NCI-H1105 (cell line): ENCODE measurements around the gene ABHD16B.
"Not testable (repeated sequence)": the region's sequence is repeated elsewhere in the genome, so short reads cannot be mapped to it uniquely, and the experiment has no call there.

Source experiments
- DNase-seq: peaks from one replicate; lab custom pipeline; 2025; lab: John Stamatoyannopoulos, UW

The ABHD16B gene

DNA sequence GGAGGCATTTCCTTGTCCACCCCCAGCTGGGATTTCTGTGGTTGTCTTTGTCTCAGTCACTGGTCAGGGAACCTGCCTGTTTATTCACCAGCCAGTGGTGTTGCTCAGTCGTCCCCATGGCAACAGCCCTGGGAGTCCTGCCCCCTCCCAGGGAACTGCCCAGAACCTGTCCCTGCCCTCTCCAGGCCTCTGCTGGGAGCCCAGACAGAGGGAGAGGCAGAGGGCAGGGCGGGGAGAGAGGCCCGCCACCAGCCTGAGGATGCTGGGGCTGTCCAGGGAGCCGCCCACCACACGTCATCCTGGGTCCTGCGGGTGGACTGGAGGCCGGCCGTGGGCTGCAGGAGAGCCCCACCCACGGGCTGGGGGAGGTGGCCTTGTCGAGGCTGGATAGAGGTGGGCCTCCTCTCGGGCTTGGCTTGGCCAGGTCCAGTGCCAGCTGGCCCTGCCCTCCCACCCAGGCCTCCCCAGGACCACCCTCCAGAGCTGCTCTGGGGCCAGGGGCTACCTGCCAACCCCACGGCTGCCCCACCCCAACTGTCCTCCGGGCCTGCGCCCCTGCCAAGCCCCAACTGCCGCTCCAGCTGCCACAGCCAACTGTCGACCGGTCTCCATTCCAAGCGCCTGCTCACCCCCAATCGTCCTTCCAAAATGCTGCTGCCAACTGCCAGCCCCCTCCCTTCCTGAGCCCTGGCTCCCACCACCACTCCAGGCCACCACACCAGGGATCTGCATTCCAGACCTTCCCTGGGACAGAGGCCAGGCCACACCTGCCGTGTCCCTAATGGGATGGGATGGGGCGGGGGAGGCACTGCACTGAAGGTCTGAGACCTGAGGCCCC, 26.1 kb upstream of the ABHD16B start:
- no peak for DNase-seq

DNA sequence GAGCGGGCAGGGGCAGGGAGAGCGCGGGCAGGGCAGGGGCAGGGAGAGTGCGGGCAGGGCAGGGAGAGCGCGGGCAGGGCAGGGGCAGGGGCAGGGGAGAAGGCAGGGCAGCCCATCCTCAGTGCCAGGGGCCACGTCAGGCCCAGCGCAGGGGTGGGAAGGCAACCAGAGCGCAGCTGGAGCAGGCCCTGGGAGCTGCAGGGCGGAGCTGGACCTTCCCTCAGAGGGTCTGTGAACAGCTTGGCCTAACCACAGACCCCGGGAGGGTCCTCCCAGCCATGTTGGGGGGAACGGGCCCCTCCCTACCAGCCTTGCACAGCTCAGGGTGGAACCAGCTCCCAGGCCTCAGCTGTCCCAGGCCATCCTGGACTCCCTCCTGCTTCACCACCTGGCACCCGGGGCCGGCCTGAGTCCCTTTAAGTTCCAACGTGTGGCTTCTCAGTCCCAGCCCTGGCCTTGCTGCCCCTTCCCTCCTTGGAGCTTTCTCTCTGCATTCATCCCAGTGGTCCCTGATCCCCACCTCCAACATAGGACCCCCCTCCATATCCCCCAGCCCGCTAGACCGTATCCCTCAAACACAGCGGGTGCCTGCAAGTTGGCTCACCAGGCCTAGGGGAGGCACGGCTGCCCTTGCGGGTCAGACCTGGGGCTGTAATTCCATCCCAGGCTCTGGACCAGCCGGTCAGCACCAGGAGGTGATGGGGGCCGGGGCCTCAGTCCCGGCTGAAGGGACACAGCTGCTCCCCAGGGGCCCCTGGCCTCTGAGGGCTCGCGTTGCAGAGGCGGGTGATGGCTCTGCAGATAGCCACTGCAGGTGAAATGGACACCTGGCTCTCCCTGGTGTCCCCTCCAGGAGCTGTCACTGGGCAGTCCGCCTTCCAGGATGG, 24.6 kb upstream of the ABHD16B start:
- DNase-seq, result no peak

DNA sequence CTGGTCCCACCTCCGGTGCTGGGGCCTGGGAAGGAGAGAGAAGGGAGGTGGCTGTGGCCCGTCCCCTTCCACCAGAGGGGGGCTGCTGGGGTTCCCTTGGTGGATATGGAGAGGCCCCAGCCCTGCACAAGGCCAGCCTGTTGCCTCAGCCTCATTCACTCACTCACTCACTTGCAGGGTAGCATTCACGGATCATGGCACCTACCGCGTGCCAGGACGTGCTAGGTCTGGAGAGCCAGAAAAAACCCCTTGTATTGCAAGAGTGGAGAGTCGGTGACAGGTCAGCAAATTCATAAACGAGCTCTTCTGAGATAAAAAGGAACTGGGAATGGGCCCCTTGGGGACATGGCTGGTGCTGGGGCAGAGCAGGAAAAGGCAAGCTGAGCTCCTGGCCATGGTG, 23.8 kb upstream of the ABHD16B start:
- no peak for DNase-seq

DNA sequence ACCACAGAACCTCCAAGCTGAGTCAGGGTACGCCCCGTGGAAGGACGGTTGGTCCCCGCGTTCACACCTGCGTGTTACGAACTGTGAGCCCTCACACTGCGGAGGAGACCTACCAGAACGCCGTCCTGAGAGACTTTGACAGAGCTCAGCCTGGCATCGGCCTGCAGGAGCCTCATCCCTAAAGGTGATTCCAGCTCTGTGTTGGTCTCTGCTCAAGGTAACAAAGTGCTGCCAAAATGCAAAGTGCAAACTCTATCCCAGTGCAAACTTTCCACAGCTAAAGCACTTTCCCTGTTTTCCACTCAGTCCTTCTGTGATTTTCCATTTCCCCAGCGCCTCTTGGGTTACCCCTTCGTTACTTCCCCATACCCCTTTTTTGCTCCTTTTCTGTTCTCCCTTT, 21.7 kb upstream of the ABHD16B start:
- no peak for DNase-seq

DNA sequence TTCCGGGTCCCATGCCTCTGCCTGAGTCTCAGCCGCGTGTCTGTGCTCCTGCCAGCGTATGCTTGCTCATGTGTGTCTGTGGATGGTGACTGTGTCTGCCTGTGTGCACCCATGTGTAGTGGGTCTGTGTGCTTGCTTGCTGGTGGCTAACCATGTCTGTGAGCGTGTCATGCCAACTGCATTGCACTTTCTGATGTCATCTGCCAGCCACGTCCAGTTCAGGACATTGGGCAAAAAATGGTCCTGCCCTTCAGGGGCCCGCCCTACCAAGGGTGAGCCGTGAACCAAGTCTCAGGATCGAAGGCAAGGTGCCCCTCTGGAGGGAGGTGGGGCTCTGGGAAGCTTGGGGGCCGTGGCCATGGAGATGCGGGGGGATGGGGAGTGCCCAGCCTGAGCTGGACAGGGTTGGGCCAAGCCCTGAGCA, 20.9 kb upstream of the ABHD16B start:
- no peak for DNase-seq

DNA sequence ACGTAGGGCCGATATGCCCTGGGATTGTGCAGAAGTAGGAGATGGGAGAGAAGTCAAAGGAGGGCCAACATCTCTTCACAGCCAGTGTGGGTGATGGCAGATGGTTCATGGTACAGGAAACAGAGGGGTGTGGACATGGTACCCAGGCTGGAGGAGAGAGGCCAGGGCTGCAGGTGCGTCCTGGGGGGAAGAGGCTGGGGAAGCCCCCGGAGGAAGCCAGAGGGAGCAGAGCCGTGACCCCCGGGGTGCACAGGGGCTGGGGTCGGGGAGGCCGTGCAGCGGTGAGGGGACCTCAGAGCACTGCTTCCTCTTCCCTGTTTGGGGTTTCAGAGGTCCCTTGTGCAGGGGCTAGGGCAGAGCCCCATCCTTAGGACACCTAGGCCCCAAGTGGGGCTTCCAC, 19.0 kb upstream of the ABHD16B start:
- no peak for DNase-seq

DNA sequence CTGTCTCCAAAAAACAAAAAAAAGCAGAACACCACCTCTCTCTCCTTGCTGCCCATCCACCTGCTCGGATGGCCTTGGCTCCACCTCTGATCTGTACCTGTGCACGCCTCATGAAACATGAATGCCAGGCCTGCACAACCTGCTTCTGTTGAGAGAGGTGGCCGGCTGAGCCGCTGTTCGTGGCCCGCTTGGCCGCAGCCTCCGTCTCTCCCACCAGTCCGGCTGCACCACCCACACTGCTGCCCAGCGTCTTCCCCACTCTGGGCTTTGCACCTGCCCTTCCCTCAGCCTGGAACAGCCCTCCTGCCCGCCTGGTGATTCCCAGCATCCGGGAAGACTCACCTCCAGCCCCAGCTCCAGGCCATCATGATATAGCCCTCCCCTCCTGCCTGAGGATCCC, 18.1 kb upstream of the ABHD16B start:
- DNase-seq, result no peak

DNA sequence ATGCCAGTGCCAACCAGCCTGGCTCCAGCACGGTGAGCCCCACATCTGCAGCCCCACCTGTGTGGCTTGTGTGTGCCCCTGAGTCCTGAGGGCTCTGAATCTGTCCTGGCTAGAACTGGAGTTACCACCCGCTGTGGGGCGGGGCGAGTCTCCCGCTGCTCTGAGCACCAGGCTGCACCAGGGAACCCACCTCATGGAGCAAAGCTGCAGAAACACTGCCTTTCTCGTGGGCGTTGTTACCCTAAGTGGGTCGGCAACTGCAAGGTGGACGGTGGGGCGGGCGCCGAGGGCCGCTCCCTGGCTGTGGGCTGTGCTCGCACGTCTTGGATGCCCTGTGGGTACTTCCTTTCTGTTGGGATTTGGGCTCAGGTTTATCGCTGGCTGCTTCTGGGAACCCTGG, 17.5 kb upstream of the ABHD16B start:
- DNase-seq, result no peak

DNA sequence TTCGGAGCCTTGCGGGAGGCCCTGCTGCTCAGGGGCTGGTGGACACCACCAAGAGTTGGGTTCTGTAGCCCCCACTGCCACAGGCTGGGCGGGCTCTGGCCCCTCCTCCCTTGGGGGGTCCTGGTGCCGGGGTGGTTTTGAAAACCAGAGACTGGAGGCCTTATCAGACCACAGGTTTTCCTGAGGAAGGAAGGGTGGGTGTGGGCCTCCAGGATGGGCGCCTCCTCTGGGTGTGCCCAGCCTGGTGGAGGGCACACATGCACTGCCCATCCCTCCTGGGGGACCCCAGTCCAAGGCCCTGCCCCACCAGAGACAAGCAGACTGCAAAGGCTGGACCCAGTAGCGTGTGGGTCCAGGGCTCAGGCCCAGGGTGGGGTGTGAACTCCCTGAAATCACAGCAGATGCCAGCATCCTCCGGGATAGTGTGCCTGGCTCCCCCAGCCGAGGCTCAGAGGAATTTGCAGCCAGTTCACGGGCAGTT, 16.7 kb upstream of the ABHD16B start:
- DNase-seq, result no peak

DNA sequence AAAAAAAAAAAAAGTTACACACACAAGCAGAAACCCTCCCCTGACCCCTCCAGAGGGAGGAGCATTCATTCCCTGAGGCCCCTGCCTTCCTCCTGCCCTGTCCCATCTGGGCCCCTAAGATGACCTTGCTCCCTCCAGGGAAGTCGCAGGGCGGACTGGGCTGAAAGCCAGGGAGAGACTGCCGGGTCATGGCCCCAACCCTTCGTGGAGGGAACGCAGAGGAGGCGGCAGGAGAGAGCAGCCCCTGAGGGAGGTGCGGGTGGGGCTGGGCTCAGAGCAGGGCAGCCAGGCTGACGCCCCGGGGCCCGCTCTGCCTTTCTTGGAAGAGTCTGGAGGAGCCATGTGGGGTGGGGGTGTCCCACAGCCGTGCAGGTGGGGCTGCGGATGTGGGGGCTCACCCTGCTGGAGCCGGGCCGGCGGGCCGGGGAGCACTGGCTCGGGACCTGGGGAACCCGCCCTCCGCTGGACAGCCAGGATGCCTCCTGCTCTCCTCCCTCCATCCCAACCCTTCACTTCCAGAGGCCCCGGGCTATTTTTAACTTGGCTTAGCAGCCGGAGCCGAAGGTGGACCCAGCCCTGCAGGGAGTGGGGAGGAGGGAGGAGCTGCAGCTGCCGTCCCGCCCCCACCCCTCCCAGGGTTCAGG, 15.0 kb upstream of the ABHD16B start:
- no peak for DNase-seq

DNA sequence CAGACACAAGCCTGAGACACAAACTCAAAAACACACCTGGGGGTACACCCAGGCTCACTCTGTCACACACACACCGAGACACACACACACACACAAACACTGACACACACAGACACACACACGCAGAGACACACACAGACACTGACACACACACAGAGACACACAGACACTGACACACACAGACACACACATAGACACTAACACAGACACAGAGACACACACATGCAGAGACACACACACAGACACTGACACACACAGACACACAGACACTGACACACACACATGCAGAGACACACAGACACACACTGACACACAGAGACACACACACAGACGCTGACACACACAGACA, 14.4 kb upstream of the ABHD16B start:
- no peak for DNase-seq

DNA sequence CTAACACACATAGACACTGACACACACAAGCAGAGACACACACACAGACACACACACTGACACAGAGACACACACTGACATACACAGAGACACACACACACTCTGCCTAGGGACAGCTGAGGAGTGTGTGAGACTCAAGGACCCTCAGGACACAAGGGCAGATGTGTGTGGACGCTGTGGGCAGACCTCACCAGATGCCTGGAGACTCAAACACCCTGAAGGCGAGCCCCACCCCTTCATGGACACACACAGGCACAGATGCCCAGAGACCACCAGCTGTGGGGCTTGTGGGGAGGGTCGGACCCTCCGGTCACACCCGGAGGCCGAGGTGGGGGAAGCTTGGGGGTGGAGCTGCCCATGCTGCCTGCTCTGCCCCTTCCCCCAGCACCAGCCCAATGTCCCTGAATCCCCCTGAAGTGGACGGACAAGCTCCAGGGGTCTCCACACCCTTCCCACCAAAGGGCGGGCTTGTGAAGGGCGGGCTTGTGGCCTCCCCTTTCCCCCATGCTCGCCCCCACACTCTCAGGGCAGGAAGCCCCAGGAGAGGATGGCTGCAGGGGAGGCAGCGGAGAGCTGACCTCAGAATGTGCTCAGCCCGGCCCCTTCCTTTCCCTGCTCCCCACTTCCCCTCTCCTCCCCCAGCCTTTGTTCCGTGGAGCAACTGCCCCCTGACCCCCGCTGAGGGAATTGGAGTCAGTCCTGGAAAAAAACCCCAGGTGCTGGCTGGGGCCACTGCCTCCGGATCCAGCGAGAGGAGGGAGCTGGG, 13.9 kb upstream of the ABHD16B start:
- DNase-seq, result no peak

DNA sequence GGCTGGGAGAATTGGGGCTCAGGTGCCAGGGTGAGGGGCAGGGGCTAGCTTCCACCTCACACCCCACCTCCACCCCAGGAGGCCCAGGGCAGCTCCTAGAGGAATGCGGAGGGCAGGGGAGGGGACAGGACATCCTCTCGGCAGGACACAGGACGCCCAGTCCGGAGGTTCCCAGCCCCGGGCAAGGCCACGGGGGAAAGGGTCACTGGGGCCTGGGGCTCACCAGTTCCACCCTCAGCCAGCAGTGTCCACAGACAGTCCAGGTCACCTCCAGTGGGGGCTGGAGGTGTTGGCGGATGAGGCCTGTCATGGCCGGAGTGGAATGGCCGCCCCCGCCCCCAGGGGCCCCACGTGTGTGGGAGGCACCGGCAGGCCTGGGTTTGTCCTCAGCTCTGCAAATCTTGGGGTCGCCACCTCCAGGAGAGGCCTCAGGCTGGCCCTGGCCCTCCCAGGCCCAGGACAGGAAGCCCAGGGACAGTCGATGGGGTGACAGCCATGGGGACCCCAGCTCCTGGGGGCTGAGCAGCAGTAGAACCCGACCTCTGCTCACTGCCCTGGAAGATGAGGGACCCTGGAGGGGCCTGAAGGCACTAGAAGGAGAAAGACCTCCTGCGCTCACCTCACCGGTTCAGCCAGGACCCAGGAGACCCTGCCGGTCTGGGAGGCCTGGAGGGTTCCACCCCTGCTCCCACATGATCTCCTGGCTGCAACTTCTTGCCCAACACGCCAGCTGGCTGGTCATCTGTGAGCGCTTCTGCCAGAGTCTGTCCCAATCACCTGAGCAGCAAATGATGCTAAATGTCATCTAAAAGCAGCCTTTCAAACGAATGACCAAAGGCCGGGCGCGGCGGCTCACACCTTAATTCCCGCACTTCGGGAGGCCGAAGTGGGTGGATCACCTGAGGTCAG, 13.0 kb upstream of the ABHD16B start:
- no peak for DNase-seq

DNA sequence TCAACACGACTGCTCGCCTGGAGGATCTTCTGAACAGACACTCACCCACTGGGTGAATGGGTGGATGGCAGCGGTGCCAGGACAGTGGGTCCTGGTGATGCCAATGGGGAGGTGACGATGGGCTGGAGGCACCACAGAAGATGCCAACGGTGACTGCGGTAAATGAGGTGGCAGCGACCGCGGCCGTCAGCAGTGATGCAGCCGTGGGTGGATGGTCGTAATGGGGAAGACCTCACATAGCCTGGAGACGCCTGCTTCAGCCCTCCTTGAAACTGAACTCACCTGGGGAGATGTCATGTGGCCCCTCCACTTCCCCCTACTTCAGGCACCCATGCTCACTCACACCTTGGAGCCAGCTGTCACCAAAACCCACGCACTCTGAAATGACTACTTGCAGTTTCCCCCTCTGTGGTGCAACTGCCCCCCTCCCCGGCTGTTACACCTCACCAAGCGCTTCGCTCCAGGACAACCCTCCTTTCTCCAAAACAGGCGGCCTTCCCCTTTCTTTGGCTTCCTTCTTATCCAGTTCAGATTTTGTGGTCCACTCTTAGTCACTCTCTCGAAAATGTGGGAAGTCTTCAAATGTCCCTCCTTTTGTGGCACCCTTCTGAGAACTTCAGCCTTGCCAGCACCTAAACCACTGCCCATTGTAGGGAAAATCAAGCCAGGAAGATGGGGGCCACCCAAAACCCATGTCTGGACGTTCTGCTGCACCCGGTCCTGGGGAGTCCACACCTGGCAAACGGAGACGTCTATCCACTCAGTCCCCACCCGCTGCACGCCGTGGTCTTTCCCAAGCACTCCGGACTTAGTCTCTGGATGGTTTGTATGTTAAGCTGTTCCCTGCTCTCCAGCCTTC, 10.4 kb upstream of the ABHD16B start:
- no peak for DNase-seq

DNA sequence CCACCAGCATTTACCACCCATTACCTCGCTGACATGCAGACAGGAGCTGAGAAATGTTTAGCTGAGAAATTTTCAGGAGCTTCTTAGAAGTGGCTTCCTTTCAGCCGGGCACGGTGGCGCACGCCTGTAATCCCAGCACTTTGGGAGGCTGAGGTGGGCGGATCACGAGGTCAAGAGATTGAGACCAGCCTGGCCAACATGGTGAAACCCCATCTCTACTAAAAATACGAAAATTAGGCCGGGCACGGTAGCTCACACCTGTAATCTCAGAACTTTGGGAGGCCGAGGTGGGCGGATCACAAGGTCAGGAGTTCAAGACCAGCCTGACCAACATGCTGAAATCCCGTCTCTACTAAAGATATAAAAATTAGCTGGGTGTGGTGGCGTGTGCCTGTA, 9.8 kb upstream of the ABHD16B start:
- not testable (repeated sequence) for DNase-seq

DNA sequence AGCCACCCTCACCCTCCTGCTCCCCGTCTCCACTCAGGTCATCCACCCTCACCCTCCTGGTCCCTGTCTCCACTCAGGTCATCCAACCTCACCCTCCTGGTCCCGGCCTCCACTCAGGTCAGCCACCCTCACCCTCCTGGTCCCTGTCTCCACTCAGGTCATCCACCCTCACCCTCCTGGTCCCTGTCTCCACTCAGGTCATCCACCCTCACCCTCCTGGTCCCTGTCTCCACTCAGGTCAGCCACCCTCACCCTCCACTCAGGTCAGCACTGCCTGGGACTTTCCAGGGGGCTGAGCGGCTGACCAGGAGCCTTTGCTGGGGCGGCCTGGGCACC, 7.6 kb upstream of the ABHD16B start:
- DNase-seq, result not testable (repeated sequence)

DNA sequence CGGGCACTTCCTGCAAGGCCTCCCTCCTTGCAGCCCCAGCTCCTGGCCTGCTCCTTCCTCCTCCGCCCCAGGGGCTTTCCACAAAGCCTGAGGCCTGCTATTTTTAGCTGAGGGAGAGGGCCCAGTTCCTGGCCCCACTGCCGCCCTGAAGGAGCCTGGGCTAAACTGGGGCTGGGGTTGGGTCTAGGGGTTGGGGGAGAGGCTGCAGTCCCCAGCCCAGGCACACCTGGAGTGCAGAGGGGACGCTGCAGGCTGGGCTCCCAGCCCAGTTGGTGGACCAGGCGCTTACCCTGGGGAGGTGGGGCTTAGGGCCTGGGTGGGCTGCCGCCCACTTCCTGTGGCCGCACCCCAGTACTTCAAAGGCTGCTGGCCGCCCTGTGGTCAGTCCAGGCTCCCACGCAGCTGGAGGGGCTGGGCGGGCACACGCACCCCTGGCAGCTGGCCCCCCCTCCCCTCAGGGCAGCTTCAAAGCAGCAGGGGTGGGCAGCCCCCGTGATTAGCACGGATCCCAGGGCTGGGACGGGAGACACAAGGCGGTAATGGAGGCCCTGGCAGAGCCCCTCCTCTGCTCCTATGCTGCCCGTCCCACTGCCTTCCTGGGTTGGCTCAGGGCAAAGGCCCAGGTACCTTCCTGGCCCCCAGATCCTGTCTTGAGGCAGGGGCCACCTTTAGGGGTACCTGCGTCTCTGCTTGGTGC, 7.1 kb upstream of the ABHD16B start:
- no peak for DNase-seq

DNA sequence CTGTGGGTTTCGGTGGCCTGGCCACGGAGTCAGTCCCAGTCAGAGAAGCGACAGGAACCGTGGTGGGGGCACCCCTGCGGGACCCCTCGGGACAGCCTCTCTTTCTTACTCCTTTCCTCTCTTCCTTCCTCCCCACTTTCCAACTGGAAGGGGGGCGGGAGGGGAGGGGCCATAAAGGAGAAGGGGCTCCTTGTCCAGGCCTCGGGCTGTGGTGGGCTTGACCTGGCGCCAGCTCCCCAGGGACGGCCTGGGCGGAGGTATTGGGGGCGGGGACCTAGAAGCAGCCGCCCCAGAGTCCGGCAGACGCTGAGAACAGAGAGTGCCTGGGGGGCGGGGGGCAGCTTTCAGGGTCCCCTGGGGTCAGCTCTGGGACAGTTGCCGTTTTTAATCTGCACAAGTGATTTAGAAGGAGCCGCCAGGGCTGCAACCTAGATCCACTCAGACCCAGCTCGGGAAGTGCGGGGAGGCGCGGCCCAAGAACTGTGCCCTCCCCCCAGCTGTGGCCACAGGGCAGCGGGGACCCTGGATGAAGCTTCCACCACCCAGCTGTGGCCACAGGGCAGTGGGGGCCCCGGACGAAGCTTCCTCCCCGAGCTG, 6.4 kb upstream of the ABHD16B start:
- DNase-seq, result no peak
